ENCODE data around the gene PBX3.

PBX3 gene

DNA sequence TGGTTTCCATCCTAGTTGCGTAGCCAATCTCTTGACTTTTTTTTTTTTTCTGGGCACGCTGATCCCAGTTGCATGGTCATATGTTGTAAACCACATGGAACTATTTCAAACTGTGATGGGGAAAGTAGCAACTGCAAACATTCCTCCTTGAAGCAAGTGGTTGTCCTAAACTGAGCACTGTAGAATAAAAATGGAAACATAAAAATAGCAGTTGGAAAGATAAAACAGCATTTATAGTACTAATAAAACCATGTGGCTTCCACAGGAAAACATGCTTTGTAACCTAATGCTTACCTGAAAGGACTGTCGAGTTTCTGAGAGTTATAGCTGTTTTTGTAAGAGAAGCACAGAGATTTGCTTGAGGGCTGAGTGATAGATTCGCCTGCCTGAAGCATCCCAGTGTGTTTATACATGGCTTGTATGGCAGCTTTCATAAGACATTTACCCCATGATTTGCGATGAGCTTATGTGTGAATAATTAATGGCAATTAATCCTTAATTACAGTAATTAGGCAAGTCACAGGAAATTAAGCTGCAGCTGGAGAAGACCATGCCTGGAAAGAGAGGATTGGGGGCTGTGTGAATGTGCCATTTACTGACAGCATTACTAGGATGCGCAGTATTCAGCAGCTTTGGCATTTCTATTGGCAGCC lies 136.5 kb downstream of the PBX3 start:
- DNase-seq = no peak

DNA sequence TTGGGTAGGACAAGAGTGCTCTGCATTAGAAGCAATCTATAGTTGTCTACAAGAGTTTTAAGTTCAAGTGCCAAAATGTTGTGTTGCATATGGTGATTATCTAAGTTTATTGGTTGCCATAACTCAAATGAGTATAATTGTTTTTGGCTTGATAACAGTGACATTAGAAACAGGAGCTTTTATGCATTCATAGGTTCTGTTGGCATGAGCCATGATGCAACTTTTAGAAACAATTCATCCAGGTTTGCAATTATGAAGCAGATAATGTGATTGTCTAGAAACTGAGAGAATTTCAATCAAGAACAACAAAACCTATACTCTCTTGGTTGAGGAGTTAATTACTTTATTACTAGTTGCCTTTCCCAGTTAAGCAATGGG lies 137.0 kb downstream of the PBX3 start:
- no peak for DNase-seq

DNA sequence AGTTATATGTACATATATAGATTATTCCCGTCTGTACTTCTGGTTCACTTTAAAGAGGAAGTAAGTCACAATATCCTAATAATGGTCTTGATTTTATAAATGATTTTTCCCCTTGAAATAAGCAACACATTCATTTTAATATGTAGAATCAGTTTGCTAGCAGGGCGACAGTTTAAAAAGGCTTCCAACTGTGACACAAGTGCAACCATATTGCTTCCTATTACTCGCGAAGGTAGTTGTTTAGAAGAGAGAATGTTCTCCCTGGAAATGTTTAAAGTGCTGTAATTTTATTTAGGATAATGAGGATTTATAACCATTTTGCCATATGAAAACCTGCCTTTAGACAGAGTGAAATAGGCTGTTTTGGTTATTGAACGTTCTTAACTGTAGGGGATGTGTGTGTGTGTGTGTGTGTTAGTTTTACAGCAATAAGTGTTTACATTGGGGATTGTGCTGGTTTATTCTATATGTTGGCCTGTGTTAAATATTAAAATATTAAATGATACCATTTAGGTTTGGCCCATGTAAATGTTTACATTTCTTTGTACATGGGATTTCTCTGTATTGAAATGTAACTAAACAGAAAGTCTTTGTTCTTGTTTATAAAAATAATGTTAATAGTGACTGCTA lies 138.3 kb downstream of the PBX3 start:
- no peak for DNase-seq

DNA sequence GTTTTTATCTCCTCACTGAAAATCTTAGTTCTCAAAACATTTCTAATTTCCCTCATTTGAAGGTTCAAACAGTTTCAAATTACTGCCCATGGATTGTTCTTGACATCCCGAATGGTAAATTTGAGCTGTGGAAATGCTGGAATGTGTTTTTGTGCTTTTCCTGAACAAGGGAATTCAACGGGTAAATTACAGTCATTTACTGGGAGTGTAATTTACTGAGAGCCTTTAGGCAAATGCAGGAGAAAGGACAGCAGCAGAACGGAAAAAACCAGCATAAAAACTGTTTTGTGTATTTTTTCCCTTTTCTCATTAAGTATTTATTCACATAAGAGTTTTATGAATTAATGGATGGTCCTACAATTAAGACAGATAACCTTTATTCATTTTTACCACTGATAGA lies 139.2 kb downstream of the PBX3 start:
- no peak for DNase-seq

- peak; percentile 82 for DNase-seq
These were observed 140.0 kb downstream of the PBX3 start for GRCh38 chr9:125887172-125887571.

DNA sequence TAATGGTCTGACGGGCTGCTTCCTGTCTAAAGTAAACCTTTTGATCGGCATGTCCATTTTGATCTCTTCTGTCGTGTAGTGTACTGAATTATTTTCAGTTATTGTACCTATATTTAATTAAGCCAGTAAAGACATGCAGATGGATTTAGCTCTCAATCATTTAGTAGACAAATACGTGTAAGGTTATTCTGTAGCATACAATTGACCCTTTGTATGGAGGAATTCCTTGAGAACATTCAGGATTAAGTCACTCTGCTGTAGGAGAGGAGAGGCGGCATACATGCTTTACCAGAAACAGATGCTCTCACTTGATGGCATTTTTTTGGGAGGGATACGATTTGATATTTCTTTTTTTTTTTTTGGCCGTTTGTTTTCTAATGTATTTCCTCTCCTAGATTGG lies 141.0 kb downstream of the PBX3 start:
- no peak for DNase-seq

GRCh38 chr9:125889112-125889475 lies 141.9 kb downstream of the PBX3 start:
- no peak for DNase-seq

DNA sequence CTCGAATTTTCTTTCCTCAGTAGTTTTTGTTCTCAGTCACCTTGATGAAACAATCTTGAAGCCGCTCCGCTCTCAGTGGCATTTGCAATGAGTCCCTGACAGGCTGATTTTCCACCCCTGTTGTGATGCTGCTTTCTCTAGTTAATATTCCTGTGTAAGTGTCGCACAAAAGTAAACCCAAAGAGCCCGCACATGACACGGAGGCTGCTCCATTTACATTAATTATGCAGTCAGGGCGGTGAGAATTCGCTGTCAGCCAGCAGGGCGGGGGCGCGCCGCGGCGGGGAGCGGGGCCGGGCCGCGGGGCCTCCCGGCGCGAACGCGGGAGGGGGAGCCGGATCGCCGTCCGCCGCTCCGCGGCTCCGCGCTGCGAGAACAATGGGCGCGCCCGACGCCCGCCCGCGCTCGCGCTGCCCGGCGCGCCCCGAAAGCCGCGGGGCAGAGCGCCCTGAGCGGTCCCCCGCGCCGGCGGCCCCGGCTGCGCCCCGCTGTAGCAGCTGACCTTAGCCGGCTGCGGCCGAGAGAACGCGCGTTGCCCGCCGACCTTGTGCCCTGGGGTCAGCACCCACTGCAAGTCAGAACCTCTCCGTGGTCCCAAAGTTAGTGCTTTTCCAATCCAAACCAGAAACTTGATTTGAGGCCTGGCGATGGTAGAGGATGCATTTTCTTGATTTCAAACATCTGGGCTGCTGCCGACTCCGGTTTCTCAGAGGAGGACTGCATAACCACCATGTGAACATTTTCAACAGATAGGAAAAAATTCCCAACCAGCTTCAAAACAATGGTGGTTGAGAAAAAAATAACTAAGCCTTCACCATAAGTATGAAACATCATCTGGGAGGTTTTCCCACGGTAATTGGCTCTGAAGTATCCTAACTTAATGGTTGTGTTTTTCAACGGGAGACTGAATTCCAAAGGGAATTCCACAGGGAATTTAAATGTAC lies 142.6 kb downstream of the PBX3 start:
- DNase-seq = peak; percentile 39

- no peak for DNase-seq
These were observed 143.7 kb downstream of the PBX3 start for GRCh38 chr9:125890826-125891225.

GRCh38 chr9:125893277-125893676 lies 146.1 kb downstream of the PBX3 start:
- DNase-seq = no peak

DNA sequence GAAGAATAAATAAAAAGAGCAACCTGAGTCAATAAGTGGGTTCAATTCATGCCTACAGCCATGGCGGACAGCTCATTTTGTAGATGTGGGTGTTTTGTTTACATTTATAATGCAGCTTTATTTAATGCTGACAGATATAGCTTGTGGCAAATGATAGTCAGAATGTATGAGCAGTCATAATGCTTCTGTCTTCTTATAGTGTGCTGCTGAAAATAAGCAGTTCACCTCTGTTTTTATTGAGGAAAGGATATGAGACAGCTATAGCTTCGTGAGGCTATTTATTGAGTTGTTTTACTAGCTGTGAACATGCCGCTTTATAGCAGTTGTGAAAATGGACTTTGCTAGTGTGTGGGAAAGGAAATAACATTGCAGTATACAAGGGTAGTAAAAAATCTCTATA lies 147.4 kb downstream of the PBX3 start:
- DNase-seq = no peak

GRCh38 chr9:125896404-125896803 lies 149.2 kb downstream of the PBX3 start:
- no peak for DNase-seq

DNA sequence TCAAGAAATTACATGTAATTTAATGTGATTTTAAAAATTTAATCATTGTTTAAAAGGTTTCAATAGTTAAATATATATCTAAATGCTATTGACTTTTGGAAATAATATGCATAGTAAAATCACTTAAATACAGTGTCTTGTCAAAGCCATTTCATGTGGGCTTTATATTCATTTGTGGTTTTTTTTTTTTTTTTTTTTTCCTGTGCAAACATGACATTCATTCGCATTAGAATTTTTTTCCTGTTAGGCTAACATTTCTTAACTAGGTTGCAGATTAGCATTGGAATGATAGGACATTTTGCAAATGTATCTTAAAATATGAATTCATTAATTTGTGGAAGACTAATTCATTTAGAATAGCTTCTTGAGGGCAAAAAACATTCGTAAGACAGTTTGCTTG lies 149.8 kb downstream of the PBX3 start:
- DNase-seq = no peak

DNA sequence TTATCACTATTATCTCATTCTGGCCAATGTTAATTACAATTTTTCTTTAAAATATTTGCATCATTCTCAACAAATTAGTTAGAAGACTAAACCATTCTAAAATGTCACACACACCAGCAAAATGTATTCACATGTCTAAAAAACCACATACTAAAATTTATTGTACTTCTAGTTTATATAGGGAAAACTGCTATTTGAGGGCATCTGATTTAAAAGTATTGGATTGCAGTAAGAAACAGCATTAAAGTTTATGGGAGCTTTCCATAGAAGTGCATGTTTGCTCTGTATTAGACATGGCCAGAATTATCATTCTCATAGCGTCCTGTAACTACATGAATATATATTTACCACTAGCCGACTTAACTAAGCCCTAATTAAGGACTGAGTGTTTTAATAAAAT lies 150.3 kb downstream of the PBX3 start:
- DNase-seq = no peak

GRCh38 chr9:125902214-125902613 lies 155.0 kb downstream of the PBX3 start:
- no peak for DNase-seq

DNA sequence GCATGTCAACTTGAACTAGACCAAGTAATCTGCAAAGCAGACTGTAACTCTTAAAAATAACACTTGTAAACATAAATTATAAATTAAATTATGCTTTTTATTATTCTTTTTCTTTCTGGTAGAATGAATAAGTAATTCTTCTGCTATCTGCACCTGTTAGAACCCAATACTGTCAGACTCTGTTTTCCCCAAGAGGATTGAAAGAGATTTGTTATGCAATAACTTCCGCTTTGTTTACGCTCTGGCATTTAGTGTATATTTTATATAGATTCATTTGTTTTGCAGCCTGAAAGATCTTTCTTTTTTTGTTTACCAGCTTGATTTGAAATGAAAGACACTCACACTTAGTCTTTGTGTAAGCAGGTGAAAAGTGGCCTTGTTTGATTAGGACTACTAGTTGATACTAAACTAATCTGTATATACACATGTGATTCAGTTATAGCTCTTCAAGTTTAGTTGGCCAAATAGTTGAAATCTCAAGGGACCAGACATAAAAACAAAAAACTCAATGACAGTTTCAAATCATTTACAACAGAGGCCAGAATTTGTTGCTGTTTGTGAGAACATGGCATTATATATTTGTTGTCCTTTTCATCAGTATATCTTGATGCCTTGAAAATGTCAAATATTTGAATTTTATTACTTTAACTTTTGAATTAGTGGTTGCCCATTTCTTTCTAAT lies 155.8 kb downstream of the PBX3 start:
- DNase-seq = no peak

DNA sequence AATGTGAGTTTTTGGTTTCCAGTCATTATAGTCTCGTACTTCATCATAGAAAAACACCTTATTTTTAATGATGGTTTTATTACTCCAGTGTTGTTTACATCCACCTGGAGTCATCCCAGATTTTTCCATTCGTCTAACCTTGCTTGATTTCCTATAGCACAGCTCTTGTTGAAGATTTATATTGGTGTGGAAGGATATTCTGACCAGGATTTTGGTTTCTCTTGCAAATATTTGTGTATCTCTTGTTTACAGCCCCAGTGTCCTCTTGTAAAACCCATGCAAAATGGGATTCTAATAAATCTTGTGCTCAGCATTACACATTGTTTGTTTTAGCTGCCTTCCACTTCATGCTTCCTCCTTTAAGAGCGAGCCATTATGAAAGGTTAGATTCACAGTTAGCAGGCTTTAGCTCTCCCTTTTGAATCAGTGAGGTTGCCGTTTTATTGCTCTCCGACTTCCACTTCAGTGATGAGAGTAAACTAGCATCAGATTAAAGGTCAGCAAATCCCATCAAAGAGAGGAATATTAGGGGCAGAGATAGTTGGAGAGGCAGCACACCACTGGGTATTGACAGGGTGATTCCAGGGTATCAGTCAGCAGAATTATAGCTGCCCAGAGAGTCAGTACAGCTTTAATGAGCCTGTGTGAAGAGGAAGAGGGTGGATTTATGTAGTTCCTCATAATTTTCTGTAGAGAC lies 157.1 kb downstream of the PBX3 start:
- DNase-seq = peak; percentile 89

DNA sequence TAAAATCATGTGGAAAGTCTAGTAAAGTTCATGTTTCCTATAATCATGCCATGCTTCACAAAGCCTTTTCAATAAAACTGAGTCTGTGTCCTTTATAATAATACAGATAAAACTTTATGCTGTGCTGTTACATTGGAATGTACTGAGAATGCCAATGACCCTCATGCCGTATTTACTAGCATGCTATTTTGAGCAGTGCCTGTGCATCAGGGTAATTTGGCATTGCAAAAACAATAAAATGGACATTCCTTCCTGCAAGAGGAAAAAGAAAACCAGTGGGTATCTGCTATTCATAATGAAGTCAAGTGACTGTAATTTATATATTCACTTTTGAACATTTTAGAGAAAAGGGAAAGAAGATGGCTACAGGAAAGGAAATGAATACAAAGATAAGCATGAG lies 159.0 kb downstream of the PBX3 start:
- DNase-seq = no peak

- DNase-seq = no peak
These were observed 159.7 kb downstream of the PBX3 start for GRCh38 chr9:125906893-125907292.

GRCh38 chr9:125908136-125908535 lies 161.0 kb downstream of the PBX3 start:
- DNase-seq = no peak

- no peak for DNase-seq
These were observed 161.8 kb downstream of the PBX3 start for GRCh38 chr9:125908966-125909365.

DNA sequence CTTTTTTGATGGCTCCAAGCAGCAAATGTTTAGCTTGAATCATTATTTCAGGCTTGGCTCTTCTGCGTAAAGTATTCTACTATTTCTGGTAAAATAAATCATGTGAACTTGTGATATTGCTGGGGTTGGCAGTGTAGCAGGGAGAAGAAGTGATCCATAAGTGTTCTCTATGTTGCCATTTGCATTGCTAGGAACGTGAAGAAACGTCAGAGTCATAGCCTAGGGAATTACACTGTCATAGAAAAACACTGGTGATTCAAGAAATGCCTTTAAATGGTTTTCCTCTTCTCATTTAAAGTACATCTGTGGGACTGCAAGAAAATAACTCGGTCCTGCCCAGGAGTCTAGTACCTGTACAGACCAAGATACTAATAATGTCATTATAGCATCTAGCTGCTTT lies 162.3 kb downstream of the PBX3 start:
- DNase-seq = no peak

DNA sequence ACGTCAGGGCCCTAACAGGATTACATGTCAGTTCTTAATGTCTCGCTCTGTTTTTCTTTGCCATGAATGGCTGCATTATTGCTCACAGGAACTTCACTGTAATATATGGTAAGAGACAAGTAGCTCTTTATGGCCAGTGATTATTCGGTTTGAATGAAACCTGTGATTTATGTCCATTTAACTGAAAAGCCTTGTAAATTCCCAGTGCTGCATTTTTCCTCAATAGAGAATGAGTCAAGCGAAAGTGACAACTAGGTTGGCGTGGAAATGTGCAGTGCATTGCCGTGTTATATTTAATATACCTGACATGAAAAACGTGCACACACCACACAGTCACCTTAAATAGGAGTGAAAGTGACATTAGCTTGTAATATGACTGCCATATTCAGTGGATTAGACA lies 163.1 kb downstream of the PBX3 start:
- no peak for DNase-seq

All from NCI-H1092 (cell line).